ENCODE data around the gene MPZL2.
A peak's percentile ranks its signal among the peaks of the same experiment; 100 is the strongest.
"Not testable (repeated sequence)": the region's sequence is repeated elsewhere in the genome, so short reads cannot be mapped to it uniquely, and the experiment has no call there.

The MPZL2 gene

DNA sequence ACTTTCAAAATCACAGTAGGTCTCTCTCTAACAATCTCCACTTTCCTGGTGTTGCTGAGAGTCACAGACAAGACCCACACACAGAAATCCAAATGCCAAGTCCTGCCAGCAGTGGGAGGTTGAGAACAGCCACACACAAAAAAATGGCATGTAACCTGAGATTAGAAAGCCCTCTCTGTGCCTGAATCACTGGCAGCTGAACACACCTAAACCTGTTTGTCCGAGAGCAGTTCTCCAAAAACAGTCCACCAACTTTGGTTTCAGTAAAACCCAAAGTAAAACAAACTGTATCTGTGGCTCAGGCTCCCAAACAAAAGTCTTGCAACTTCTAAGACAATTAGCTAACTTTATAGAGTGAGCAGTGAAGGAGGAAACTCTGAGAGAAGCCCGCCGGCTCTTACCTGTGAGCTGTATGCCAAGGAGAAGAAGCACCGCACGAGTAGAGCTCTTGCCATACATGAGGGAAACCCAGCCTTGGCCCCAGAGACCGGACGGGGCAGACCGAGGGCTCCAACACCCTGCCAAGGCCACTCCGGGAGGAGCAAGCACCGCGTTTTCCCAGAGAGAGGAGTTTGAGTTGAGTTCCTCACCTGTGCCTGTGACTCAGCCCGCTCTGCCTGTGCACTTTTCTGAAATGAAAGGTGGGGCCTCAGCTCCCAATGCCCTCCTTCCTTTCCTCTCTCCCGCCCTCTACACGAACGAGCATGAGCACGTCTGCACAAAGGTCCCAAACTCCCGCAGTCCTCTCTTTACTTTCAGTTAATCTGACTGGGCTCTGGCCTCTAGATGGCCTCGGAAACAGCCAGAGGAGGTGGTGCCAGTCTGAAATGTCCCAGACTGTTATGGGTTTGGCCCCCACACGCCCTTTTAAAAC is at the start of gene MPZL2:
TSS of gene MPZL2 (minus strand) at position 603 of the 874 bp plus-strand sequence. CDS start at position 459, 144 bp downstream.
- no peak for DNase-seq (ENCODE audit: low spot score)

DNA sequence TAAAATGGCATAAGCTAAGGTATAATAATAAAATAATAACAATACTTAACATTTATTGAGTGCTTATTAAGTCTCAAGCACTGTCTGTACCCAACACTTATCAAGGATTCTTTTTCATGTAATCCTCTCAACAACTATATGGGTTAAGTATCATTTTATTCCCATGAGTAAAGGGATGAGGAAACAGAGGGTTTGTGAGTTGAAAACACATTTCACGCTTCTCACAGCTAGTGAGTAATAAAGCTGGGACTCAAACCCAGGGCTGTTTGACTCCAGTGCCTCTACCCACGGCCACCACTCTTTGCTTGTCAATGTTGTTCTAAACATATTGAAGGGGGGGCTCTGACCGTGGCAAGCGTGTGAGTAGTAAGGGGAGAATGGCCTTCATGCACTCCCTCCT is 49.1 kb upstream of the MPZL2 start:
- no peak for DNase-seq (ENCODE audit: low spot score)

DNA sequence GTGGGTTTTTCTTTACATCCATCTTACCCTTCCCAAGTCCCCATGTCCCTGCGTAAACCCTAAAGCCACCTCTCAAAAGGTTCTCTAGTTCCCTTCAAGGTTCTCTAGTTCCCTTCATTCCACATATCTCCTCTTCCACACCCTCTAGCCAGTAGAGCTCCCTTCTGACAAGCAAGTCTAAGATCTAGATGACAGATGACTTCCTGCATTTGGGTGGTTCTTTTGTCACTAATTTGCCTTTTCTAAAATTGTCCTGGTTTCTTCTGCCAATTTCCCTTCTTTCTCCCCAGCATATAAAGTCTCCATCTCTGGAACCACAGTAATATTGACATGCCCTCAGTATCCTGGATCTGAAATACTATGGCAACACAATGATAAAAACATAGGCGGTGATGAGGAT is 48.2 kb upstream of the MPZL2 start:
- no peak for DNase-seq (ENCODE audit: low spot score)

DNA sequence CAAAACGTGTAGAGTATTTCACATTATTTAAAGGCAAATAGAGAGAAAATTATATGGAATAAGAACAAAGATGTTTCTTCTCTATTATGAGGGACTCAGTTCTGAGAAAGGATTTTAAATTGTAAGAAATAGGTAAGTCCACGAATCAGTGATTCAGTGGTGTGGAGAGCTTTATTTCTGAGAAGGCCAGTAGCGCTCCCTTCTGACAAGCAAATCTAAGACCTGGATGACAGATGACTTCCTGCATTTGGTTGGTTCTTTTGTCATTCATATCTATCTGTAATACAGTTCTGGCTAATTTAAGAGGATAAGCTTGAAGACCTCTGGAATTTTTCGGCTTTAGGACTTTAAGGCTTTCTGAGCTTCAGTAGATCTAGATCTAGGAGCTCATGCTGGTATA is 47.4 kb upstream of the MPZL2 start:
- no peak for DNase-seq (ENCODE audit: low spot score)

DNA sequence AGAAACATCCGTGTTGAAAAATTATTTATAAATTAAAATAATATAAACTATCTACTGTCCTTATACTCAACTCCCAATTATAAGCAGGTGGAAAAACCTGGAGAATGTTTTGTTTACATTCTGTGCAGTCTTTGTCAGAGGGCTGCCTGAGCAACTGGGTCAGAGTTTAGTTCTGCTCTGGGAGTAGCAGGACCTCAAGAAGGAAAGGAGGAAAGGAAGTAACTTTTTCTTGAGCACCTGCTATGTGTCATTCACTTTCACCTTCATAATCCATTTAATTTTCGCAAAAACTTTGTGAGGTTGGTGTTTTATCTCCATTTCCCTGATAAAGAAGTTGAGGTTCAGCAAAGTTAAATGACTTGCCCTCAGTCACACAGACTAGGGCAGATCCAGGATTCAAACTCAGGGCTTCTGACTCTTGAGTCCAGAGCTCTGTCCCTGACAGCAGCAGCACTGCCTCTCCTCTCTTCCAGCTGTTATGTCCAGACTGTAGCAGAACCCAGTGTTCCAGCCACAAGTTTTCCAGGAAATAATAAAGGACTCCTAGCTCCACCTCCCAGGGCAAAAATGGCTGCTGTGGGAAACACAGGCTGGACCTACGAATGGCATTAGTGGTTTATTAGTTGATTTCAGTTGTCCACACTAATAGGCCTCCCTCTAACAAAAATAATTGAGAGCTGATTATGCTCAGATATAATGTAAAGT is 46.8 kb upstream of the MPZL2 start:
- no peak for DNase-seq (ENCODE audit: low spot score)

DNA sequence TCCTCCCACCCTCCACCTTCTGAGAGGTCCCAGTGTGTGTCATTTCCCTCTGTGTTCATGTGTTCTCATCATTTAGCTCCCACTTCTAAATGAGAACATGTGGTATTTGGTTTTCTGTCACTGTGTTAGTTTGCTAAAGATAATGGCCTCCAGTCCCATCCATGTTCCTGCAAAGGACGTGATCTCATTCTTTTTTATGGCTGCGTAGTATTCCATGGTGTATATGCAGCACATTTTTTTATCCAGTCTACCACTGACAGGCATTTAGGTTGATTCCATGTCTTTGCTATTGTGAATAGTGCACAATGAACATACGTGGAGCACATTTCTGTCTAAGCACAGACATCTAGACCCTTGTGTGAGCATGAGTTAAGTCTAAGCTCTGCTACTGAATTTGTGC is 46.2 kb upstream of the MPZL2 start:
- no peak for DNase-seq (ENCODE audit: low spot score)

DNA sequence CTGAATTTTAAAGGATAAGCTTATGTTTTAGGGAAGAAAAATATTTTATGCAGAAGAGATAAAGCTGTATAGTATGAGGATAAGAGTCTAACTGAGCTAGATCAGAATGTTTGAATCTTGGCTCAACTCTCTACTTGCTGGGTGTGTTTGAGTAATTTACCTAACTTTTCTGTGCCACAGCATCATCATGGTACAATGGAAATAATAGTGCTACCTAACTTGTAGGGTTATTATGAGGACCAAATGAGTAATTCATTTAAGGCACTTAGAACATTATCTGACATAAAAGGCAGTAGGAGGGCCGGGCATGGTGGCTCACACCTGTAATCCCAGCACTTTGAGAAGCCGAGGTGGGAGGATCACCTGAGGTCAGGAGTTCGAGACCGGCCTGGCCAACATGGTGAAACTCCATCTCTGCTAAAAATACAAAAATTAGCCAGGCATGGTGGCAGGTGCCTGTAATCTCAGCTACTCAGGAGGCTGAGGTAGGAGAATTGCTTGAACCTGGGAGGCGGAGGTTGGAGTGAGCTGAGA is 45.0 kb upstream of the MPZL2 start:
- DNase-seq (ENCODE audit: low spot score), result not testable (repeated sequence)

DNA sequence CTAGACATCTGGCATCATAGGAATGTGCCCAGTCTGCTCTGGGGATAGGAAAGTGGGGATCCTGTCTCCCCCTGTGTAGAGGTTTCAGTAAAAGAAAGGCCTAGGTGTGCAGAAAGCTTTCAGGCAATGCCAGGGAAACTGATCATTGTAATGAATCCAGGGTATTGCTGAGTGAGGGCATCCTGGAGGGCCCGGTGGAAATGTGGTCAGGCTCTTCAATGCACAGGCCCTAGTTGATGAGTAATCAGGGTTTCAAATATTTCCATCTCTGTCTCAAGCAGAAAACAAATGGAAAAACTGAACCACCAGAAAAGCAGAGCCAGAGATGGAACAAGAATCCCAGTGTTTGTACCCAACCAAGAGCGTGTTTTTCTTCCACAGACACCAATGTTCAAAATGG is 42.5 kb upstream of the MPZL2 start:
- DNase-seq (ENCODE audit: low spot score), result peak; percentile 2

DNA sequence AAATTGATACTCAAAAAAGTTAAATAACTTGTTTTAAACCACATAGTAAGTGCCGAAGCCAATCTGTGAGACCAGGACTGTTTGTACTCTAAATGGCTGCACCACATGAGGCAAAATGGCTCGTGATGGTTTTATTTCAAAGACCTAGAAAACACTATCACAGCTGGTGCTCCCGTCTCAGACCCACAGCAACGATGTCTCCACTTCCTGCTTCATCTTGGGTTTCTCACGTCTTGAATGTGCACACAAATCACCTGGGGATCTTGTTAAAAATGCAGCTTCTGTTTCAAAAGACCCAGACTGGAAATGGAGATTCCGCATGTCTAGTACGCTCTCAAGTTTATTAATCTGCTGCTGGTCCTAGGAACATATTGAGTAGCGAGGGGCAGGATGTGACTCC is 41.6 kb upstream of the MPZL2 start:
- no peak for DNase-seq (ENCODE audit: low spot score)

DNA sequence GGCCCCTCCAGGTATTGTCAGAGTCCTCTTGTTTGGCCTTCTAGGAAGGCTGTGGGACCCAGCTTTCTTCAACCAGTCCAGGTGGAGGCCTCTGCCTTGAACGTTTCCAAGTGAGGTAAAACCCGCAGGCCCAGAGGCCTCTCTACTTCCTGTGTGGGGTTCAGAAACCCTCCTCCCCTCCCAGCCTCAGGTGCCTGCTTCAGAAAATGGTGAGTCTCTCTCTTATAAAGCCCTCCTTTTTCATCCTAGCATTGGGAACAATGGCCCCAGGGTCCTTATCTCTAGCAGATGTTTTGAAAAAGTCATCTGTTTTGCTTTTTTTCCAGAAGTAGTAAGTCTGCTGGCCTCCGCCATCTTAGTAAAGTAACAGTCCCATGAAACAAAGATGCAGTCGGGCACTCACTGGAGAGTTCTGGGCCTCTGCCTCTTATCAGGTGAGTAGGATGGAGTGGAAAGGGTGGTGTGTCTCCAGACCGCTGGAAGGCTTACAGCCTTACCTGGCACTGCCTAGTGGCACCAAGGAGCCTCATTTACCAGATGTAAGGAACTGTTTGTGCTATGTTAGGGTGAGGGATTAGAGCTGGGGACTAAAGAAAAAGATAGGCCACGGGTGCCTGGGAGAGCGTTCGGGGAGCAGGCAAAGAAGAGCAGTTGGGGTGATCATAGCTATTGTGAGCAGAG is 40.6 kb upstream of the MPZL2 start, which contains the start of gene CD3E:
TSS of gene CD3E (plus strand) at position 163 of the 681 bp plus-strand sequence. CDS start at position 386, 223 bp downstream.
- DNase-seq (ENCODE audit: low spot score), result no peak

DNA sequence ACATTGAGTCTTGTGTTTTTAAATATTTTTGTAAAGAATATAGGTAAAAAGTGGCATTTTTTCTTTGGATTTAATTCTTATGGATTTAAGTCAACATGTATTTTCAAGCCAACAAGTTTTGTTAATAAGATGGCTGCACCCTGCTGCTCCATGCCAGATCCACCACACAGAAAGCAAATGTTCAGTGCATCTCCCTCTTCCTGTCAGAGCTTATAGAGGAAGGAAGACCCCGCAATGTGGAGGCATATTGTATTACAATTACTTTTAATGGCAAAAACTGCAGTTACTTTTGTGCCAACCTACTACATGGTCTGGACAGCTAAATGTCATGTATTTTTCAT is 40.1 kb upstream of the MPZL2 start:
- no peak for DNase-seq (ENCODE audit: low spot score)

DNA sequence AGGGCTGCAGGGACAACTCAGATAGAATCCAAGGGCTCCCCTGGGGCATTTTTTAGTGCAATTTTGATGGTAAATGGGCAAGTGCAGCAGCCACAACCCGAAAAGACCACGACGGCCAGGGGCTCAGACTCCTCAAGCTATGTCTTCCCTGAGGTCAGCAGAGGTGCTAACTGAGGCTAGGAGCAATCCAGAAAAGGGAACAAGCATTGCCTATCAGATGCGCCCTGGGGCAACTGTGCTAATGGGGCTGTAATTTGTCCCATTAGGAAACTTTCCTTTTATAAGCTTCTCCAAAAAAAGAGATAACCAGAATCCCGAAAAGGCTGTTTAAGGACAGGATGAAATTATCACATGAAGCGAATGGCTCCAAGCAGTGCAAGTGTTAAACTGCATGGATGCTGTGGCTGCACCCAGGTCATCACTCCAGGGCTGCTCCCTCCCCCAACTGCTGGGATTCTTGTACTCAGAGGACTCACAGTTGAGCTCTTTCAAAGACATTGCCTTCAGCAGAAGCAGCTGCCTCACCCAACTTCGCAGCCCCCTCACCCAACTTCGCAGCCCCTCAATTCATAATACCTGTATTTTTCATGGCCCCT is 37.6 kb upstream of the MPZL2 start:
- no peak for DNase-seq (ENCODE audit: low spot score)

DNA sequence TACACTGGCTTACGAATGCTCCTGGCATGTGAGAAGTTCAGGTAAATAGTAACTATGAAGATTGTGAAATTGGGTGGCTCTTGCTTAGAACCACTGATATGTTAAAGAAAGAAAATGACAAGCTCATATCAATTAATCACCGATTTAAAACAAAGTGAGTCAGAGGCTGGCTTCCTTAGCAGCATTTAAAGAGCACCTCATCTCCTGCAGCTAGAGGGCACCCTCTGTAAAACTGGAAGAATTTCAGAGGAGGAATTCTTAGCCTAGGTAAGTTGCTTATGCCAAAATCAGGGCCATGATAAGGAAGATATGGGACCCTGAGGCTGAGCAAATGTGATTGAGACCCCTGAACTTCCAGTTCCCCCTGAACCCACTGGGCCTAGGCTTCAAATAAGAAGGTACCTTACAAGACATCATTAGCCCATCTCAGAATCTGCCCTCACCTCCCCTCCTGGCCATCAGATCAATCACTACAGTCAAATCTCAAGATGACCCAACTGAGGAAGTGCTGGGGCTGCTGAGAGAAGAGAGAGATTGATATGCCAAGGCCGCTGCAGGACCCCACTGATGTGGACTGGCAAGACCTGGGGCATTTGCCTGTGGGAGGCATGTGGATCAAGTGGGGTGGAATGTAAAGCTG is 31.8 kb upstream of the MPZL2 start:
- DNase-seq (ENCODE audit: low spot score), result peak; percentile 33

DNA sequence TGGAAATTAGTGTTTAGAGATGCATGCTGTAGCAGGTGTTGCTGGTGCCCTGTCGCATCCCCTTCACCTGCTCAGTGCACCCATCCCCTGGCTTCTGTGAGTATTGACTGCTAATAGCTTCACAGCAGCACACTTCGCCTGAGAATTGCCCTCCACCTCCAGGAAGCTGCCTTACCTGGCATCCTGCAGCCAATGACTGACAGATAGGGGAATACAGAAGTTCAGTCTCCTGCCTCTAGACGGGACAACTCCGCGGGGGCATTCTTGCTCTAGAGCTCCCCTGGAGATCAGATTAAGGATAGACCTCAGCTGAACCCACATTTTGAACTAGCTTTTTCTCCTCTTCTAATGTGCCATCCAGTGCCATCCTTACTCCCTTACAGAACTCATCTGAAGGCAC is 31.1 kb upstream of the MPZL2 start:
- no peak for DNase-seq (ENCODE audit: low spot score)

DNA sequence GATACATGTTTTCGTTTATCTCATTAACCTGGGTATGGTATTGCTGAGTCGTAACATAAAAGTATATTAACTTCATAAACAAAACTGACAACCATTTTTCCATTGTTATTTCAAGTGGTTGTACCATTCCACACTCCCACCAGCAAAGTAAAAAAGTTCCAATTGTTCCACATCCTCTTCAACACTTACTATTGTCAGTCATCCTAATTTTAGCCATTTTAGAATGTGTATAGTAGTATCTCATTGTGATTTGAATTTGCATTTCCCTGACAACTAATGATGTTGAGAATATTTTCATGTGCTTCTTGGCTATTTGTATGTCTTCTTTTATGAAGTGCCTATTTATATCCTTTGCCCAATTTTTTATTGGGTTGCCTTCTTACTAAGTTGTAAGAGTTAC is 30.0 kb upstream of the MPZL2 start:
- DNase-seq (ENCODE audit: low spot score), result no peak

DNA sequence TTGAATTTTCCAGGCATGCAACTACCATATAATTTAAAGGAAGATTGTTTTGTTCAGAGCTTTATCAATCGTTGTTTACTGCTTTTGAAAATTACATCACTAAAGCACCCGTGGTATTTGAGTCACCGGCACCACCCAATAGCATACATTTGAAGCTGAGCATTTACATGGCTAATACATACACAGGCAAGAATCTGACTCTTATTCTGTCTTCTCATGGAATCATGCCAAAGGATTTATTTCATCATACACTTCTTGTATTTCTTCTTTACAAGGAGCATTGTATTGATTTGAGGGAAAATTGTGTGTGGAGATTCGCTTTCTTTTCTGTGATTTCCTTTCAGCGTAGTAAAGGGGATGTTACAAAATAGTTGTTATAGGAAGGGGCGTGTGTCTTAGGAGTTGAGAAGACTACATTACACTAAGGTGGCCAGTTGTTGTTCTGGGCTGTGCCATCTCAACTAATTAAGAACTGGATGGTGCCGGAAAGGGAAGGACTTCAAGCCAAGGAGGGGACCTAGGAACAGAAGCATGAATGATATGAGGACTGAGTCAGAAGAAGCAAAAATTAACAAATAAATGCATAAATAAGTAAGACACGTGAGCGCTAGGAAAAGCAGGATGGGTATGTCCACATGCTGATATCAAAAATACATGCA is 27.5 kb upstream of the MPZL2 start:
- DNase-seq (ENCODE audit: low spot score), result peak; percentile 10

DNA sequence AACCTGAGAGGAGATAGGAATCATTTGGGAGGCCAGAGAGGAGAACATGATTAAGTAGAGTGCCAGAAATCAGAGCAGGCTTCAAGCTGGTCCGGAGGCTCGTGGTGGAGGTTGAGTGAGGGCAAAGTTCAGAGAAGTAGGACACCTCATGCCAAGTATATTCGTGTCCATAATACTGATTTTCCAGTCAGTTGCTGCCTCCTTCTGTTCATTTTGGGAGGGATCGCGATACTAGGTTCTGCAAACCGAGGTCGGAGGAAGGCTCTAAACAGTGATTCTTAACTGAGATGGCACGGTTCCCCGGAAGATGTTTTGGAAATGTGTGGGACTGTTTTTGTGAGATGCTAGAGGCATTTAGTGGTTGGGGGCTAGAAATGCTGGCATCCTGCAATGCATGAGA is 26.8 kb upstream of the MPZL2 start:
- peak; percentile 17 for DNase-seq (ENCODE audit: low spot score)

DNA sequence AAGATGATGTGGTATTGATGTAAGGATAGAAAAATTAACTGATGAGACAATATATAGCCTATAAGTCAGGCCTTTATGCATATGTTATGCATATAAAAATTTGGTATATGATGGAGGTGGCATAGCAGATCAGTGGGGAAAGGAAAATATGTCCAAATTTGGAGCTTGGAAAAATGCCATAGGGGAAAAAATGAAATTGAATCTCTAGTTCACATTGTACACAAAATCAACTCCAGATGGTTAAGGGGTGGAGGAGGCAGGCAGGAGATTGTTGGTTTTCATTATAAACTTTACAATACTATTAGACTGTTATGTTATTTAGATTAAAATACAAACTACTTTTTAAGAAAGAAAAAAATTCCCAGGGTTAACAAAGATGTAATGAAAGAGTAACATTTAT is 25.3 kb upstream of the MPZL2 start:
- no peak for DNase-seq (ENCODE audit: low spot score)

DNA sequence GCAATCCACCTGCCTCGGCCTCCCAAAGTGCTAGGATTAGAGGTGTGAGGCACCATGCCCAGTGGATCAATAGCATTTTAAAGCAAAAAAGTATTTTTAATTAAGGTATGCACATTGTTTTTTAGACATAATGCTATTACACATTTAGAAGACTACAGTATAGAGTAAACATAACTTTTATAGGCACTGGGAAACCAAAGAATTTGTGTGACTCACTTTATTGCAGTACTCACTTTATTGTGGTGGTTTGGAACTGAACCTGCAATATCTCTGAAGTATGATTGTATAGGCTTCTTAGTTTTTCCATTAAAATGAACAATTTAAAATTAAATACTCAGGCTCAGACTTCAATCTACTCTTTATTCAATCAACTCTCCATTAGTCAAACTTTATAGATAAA is 22.9 kb upstream of the MPZL2 start:
- no peak for DNase-seq (ENCODE audit: low spot score)

DNA sequence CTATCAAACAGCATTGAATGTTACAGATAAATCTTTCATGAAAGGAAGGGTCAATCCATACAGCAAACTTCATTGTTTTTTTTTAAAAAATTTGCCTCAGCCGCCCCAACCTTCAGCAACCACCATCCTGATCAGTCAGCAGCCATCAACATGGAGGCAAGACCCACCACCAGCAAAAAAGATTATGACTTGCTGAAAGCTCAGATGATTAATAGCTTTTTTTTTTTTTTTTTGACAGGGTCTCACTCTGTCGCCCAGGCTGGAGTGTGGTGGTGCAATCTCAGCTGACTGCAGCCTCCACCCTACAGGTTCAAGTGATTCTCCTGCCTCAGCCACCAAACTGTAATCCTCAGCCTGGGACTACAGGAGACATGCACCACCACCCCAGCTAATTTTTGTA is 22.4 kb upstream of the MPZL2 start:
- no peak for DNase-seq (ENCODE audit: low spot score)

DNA sequence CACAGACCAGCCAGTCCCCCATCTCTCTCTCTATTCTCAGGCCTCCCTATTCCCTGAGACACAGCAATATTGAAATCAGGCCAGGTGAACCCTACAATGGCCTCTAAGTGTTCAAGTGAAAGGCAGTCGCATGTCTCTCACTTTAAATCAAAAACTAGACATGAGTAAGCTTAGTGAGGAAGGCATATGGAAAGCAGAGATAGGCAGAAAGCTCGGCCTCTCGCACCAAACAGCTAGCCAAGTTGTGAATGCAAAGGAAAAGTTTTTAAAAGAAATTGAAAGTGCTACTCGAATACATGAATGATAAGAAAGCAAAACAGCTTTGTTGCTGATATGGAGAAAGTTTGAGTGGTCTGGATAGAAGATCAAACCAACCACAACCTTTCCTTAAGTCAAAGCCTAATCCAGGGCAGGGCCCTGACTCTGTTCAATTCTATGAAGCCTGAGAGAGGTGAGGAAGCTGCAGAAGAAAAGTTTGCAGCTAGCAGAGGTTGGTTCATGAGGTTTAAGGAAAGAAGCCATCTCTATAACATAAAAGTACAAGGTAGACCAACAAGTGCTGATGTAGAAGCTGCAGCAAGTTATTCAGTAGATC is 19.8 kb upstream of the MPZL2 start:
- no peak for DNase-seq (ENCODE audit: low spot score)
